Parathyroid adenoma (tissue), 2 donors: ENCODE data around the gene KCNIP1.

Experiments
- H2AFZ ChIP-seq: fragments of 300-600 bp; sonication (generic); one replicate; pipeline ENCODE4 v1.7.0; 2017; ENCODE audit warnings: antibody characterized with exemption, mild to moderate bottlenecking
- H3K27ac ChIP-seq: fragments of 300-600 bp; sonication (generic); one replicate; pipeline ENCODE4 v1.7.0; 2017
- H3K27me3 ChIP-seq: fragments of 300-600 bp; sonication (generic); one replicate; pipeline ENCODE4 v1.7.0; 2017; ENCODE audit warnings: low read length; ENCODE audit not compliant: control insufficient read depth, insufficient read depth
- H3K36me3 ChIP-seq: fragments of 300-600 bp; sonication (generic); one replicate; pipeline ENCODE4 v1.7.0; 2017; ENCODE audit warnings: low read length; ENCODE audit not compliant: control insufficient read depth, insufficient read depth
- H3K4me1 ChIP-seq: fragments of 300-600 bp; sonication (generic); one replicate; pipeline ENCODE4 v1.7.0; 2017; ENCODE audit warnings: control low read depth
- H3K4me2 ChIP-seq: fragments of 300-600 bp; sonication (generic); one replicate; pipeline ENCODE4 v1.7.0; 2017; ENCODE audit warnings: low read length
- H3K4me3 ChIP-seq: fragments of 300-600 bp; sonication (generic); one replicate; pipeline ENCODE4 v1.7.0; 2017; ENCODE audit warnings: low read depth, low read length
- H3K79me2 ChIP-seq: fragments of 300-600 bp; sonication (generic); one replicate; pipeline ENCODE4 v1.7.0; 2017; ENCODE audit warnings: control low read depth
- H3K9ac ChIP-seq: fragments of 300-600 bp; sonication (generic); one replicate; pipeline ENCODE4 v1.7.0; 2017; ENCODE audit warnings: mild to moderate bottlenecking
- H3K9me3 ChIP-seq: fragments of 300-600 bp; sonication (generic); one replicate; pipeline ENCODE4 v1.7.0; 2017; ENCODE audit warnings: low read length; ENCODE audit not compliant: control insufficient read depth
- TF ChIP-seq, protein P1 (sequence below): fragments of 300-600 bp; sonication (generic); IDR thresholded peaks from one replicate; pipeline ENCODE4 v1.7.0; 2017; ENCODE audit warnings: antibody characterized with exemption, mild to moderate bottlenecking
- donor health status: primary hyperparathyroidism.

The KCNIP1 gene

DNA sequence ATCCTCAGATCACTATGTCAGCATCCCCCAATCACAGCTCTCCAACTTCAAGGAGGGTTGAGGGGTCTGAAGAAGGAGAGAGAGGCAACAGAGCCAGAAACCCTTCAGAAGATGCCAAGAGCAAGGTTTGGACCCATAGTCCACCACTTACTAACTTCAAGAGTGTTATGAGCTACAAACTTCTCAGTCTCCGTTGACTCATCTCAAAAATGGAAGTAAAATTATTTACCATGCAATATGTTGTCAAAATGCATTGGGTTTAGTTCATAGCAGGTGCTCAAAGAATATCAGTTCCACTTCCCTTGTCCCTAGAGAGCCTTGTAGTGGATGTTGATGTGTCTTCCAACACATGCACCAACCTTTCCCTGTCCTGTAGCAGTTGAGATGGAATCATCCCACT is 116.0 kb downstream of the KCNIP1 start:
- H3K4me3 ChIP-seq = no peak overlapping the region
- H3K79me2 ChIP-seq = no peaks in the 10 kb centered on the region
- no peaks in the 10 kb centered on the region for H3K4me1 ChIP-seq
- TF ChIP-seq, protein P1, sequence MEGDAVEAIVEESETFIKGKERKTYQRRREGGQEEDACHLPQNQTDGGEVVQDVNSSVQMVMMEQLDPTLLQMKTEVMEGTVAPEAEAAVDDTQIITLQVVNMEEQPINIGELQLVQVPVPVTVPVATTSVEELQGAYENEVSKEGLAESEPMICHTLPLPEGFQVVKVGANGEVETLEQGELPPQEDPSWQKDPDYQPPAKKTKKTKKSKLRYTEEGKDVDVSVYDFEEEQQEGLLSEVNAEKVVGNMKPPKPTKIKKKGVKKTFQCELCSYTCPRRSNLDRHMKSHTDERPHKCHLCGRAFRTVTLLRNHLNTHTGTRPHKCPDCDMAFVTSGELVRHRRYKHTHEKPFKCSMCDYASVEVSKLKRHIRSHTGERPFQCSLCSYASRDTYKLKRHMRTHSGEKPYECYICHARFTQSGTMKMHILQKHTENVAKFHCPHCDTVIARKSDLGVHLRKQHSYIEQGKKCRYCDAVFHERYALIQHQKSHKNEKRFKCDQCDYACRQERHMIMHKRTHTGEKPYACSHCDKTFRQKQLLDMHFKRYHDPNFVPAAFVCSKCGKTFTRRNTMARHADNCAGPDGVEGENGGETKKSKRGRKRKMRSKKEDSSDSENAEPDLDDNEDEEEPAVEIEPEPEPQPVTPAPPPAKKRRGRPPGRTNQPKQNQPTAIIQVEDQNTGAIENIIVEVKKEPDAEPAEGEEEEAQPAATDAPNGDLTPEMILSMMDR = no peak
- H2AFZ ChIP-seq = no peak overlapping the region
- H3K27me3 ChIP-seq = no peaks in the 10 kb centered on the region
- H3K9me3 ChIP-seq = no peaks in the 10 kb centered on the region
- no peak overlapping the region for H3K4me2 ChIP-seq
- no peak overlapping the region for H3K9ac ChIP-seq
- H3K27ac ChIP-seq = no peak overlapping the region
- H3K36me3 ChIP-seq = no peaks in the 10 kb centered on the region

DNA sequence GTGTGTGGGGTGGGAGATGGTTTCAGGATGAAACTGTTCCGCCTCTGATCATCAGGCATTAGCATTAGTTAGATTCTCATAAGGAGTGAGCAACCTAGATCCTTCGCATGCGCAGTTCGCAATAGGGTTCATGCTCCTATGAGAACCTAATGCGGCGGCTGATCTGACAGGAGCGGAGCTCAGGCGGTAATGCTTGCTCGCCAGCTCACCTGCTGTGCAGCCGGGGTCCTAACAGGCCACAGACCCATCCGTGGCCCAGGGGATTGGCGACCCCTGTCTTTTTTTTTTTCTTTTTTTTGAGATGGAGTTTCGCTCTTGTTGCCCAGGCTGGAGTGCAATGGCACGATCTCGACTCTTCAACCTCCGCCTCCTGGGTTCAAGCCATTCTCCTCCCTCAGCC is 119.1 kb downstream of the KCNIP1 start:
- Histone ChIP-seq H3K9me3 (no peaks in the 10 kb centered on the region), H3K4me3 (no peak overlapping the region), H3K36me3 (no peaks in the 10 kb centered on the region), H3K27me3 (no peaks in the 10 kb centered on the region), H3K79me2 (no peaks in the 10 kb centered on the region), H3K27ac (no peak overlapping the region), H2AFZ (no peak overlapping the region), H3K9ac (no peak overlapping the region), H3K4me2 (no peak overlapping the region), H3K4me1 (no peaks in the 10 kb centered on the region)
- TF ChIP-seq, protein P1 = no peak

DNA sequence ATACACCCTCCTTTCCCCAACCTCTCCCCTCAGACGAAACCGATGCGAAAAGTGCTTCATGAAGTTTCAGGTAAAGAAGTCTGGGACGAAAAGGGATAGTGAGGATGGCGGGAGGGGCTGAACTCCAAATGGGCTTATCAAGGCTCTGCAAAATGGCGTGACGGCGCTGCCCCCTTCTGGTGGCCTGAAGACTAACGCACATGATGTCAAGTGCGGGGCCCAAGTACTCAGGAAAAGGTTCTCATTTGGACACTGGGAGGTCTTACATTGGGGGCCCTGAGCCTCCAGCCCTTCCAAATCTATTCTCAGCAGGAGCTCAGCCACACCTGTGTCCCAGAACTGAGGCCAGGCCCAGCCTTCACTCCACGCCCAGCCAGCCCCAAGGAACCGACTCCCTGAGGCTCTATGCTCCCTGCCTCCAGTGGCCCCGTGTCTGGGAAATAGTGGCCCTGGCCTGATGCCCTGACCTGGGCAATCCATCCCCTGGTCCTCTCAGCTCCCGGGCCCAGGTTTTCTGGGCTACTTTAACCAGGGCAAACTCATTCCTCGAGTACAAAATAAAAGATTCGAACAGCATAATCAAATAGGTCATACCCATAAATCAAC is 119.9 kb downstream of the KCNIP1 start:
- no peaks in the 10 kb centered on the region for H3K79me2 ChIP-seq

DNA sequence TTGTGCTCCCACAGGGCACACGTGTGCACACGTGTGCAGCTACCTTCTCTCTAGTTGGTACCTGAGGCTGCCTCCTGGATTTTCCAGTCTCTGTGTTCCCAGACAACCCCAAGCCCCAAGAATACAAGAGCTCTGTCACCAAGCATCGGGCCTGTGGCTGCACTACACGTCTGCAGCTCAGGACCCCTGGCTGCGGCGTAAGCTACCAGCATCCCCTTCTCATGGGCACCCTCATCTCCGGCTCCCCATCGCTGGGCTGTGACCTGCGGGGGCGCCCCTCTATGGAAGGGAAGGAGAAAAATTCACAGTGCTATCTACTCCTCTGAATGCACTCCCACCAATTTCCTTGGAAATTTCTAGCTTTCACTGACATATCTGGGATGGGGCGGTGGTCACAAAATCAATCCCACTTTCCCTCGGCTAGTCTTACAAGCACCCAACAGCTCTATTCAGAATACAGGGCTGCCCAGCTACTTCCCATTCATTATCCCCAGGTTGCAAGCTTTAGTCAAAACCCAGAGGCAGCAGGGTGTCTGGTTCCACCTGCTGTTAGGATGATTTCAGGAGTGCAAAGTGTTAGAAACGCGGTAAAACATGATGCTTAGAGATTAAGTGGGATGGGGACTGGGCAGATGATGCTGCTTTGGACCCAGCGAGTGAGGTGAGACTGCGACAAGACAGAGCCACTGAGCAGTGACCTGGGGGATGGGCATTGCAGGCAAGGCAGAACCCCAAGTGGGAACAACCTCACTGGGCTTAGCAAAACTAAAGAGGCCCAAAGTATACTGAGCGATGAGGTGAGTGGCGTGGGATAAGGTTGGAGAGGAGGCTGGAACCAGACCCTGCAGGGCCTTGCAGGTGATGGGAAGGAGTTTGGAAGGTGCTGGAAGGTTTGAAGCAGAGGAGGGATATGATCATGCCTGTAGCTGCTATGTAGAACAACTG is 121.7 kb downstream of the KCNIP1 start:
- Histone ChIP-seq H3K36me3 (no peaks in the 10 kb centered on the region), H3K9me3 (no peaks in the 10 kb centered on the region), H3K79me2 (no peaks in the 10 kb centered on the region), H2AFZ (no peak overlapping the region), H3K27ac (no peak overlapping the region), H3K4me1 (no peaks in the 10 kb centered on the region), H3K27me3 (no peaks in the 10 kb centered on the region), H3K4me3 (no peak overlapping the region), H3K9ac (no peak overlapping the region), H3K4me2 (no peak overlapping the region)
- TF ChIP-seq, protein P1 = no peak

More for the DNA sequence above, 119.9 kb downstream of the KCNIP1 start:
- H3K36me3 ChIP-seq = no peaks in the 10 kb centered on the region
- TF ChIP-seq, protein P1 = peak; percentile 74
- no peaks in the 10 kb centered on the region for H3K9me3 ChIP-seq
- no peak overlapping the region for H3K4me2 ChIP-seq
- H3K27me3 ChIP-seq = no peaks in the 10 kb centered on the region
- no peaks in the 10 kb centered on the region for H3K4me1 ChIP-seq
- H2AFZ ChIP-seq = no peak overlapping the region
- H3K9ac ChIP-seq = no peak overlapping the region
- H3K27ac ChIP-seq = no peak overlapping the region
- H3K4me3 ChIP-seq = no peak overlapping the region
